ENCODE measurements around the gene MAPK1. TPM values are rescaled to one million over a fixed set of nuclear protein-coding genes. Genes with fewer than 3 reads are reported as not detected.
"Not testable (repeated sequence)": the region's sequence is repeated elsewhere in the genome, so short reads cannot be mapped to it uniquely, and the experiment has no call there.

MAPK1 gene
- total and polyA plus RNA-seq, 7 experiments from 2014 or later, result 58.3 to 120 (median 97.0) TPM

DNA sequence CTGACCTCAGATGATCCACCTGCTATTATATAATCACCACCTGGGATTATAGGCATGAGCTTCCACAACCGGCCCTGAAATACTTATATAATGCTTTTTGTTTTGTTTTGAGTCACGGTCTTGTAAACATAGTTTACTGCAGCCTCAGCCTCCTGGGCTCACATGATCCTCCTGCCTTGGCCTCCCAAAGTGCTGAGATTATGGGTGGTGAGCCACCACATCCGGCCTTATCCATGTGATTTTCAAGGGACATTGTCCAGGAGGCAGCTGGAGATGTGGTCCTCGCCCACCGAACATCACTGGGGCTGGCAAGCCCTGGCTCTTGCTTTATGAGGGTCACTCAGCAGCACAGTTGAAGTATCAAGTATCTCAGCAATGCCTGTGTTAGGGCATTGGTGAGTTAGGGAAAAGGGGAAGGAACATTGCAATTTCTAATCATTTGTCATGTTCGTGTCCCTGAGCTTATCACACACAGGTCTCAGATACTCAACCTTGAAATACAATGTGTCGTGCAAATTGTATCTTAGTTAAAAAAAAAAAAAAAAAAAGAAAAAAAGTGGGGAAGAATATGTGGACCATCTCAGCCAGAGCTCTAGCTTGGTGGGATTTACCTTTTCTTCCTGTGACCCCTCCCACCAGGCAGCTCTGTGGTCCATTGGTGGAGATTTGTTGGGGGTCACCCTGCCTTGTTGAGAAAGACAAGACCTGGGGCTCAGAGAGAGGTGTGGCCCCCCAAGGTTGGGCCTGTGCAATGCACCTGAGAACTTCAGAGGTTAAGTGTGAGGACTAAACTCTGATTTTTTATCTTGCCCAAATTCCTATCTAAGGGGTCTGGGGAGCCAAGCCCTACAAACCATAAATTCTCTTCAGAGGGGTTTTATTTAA lies 40.4 kb upstream of the MAPK1 start:
- CTCF ChIA-PET, result no interaction called here

DNA sequence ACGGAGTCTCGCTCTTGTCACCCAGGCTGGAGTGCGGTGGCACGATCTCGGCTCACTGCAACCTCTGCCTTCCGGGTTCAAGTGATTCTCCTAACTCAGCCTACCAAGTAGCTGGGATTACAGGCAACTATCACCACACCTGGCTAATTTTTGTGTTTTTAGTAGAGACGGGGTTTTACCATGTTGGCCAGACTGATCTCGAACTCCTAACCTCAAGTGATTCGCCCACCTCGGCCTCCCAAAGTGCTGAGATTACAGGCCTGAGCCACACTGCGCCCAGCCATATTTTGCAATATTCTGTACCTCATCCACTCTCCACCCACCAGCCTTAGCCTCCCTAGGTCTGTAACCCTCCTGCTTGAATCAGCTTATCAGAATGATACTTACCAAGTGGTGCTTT lies 37.8 kb upstream of the MAPK1 start:
- H3K27me3 Mint-ChIP-seq; DNase-seq; H3K9me3 ChIP-seq (ENCODE audit: control insufficient read depth in 2 of 3, low read length in 3 of 3); CTCF ChIA-PET; H3K9me3 Mint-ChIP-seq; H3K27ac ChIP-seq (ENCODE audit: low read depth, low read length); ATAC-seq; POLR2A ChIA-PET; H3K4me1 ChIP-seq (ENCODE audit: control insufficient read depth in 2 of 2, insufficient read depth in 2 of 2, low read length in 2 of 2); H3K4me3 ChIP-seq (ENCODE audit: low read length); H3K27ac Mint-ChIP-seq; H3K27me3 ChIP-seq (ENCODE audit: control insufficient read depth in 2 of 2, insufficient read depth in 2 of 2, low read length in 2 of 2); H3K4me1 Mint-ChIP-seq; H3K36me3 ChIP-seq (ENCODE audit: control insufficient read depth in 2 of 3, insufficient read depth in 3 of 3, low read length in 3 of 3); H3K4me3 Mint-ChIP-seq; intact Hi-C loops (cut with micrococcal nuclease): not testable (repeated sequence)
- H3K36me3 Mint-ChIP-seq, result peaks cover 0 to 10% (median 0%) of the 10 kb centered on the region in 5 donors

More for the DNA sequence above, 40.4 kb upstream of the MAPK1 start:
- ATAC-seq (no peak), DNase-seq (no peak)
- Histone ChIP-seq H3K36me3 (ENCODE audit: control insufficient read depth in 2 of 3, insufficient read depth in 3 of 3, low read length in 3 of 3) (no peaks in the 10 kb centered on the region), H3K27ac (ENCODE audit: low read depth, low read length) (no peak overlapping the region), H3K9me3 (ENCODE audit: control insufficient read depth in 2 of 3, low read length in 3 of 3) (no peaks in the 10 kb centered on the region), H3K4me3 (ENCODE audit: low read length) (no peak overlapping the region), H3K4me1 (ENCODE audit: control insufficient read depth in 2 of 2, insufficient read depth in 2 of 2, low read length in 2 of 2) (no peaks in the 10 kb centered on the region), H3K27me3 (ENCODE audit: control insufficient read depth in 2 of 2, insufficient read depth in 2 of 2, low read length in 2 of 2) (no peaks in the 10 kb centered on the region)
- Mint-ChIP-seq H3K4me1 (no peaks in the 10 kb centered on the region), H3K27me3 (peaks cover 0 to 5% (median 0%) of the 10 kb centered on the region in 5 donors), H3K27ac (no peak overlapping the region), H3K36me3 (peaks cover 0 to 10% (median 0%) of the 10 kb centered on the region in 5 donors), H3K9me3 (no peaks in the 10 kb centered on the region), H3K4me3 (no peak overlapping the region)
- intact Hi-C loops (cut with micrococcal nuclease), result no loop called here
- POLR2A ChIA-PET, result interaction anchor here (1.4 kb wide), 1 partner anchor 11 kb away, joined by 3 read pairs; no protein-coding TSS in a partner anchor

DNA sequence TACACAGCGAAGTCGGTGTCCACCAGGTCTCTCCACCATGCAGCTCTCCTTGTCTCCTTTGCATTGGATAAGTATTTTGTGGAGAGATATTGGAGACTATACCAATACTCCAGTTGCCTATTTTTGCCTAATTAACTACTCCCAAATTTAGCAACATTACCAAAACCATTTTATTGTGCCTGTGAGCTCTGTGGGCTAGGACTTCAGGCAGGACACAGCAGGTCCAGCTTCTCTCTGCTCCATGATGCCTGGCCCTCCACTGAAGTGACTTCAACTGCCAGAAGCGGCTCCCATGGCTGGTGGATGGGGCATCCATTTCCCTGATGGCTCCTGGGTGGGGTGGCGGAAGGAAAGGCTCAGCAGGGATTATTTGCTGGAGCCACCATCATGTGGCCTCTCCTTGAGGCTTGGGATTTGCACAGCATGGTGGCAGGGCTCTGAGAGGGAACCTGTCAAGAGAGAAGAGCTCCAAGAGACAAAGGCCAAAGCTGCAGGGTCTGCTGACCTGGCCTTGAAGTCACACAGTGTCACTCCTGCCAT lies 36.9 kb upstream of the MAPK1 start:
- ATAC-seq, result no peak
- H3K4me1 ChIP-seq (ENCODE audit: control insufficient read depth in 2 of 2, insufficient read depth in 2 of 2, low read length in 2 of 2), result no peaks in the 10 kb centered on the region
- H3K36me3 ChIP-seq (ENCODE audit: control insufficient read depth in 2 of 3, insufficient read depth in 3 of 3, low read length in 3 of 3), result no peaks in the 10 kb centered on the region
- H3K9me3 Mint-ChIP-seq, result no peaks in the 10 kb centered on the region
- H3K4me1 Mint-ChIP-seq, result no peaks in the 10 kb centered on the region
- ChIA-PET POLR2A (no interaction called here), CTCF (no interaction called here)
- DNase-seq, result no peak
- H3K36me3 Mint-ChIP-seq, result peaks cover 0 to 10% (median 0%) of the 10 kb centered on the region in 5 donors
- H3K27me3 ChIP-seq (ENCODE audit: control insufficient read depth in 2 of 2, insufficient read depth in 2 of 2, low read length in 2 of 2), result no peaks in the 10 kb centered on the region
- intact Hi-C loops (cut with micrococcal nuclease), result no loop called here
- no peak overlapping the region for H3K27ac ChIP-seq (ENCODE audit: low read depth, low read length)
- no peaks in the 10 kb centered on the region for H3K9me3 ChIP-seq (ENCODE audit: control insufficient read depth in 2 of 3, low read length in 3 of 3)
- H3K4me3 ChIP-seq (ENCODE audit: low read length), result no peak overlapping the region
- H3K27ac Mint-ChIP-seq, result no peak overlapping the region
- peaks cover 0 to 3% (median 0%) of the 10 kb centered on the region in 5 donors for H3K27me3 Mint-ChIP-seq
- no peak overlapping the region for H3K4me3 Mint-ChIP-seq

DNA sequence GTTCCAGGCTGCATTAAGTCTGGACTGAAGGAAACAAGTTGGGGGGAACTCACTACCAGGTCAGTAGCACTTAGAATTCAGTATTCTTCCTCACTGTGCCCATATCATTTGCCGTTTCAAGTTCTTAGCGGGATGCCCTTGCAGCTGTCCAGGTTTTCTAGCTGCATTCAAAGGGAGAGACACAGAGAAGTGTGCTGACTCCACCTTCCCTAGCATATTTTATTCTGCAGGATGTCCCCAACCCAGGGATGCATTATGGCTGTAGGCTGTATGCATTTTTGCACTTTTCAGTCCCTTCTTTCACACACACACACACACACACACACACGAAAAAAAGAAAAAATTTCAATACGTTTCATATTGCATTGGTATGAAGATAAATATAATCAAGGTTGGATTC lies 35.8 kb upstream of the MAPK1 start:
- intact Hi-C loops (cut with micrococcal nuclease), result no loop called here
- H3K9me3 ChIP-seq (ENCODE audit: control insufficient read depth in 2 of 3, low read length in 3 of 3), result no peaks in the 10 kb centered on the region
- H3K27ac Mint-ChIP-seq, result no peak overlapping the region
- no peaks in the 10 kb centered on the region for H3K9me3 Mint-ChIP-seq
- H3K27ac ChIP-seq (ENCODE audit: low read depth, low read length), result no peak overlapping the region
- no peak overlapping the region for H3K4me3 Mint-ChIP-seq
- H3K36me3 ChIP-seq (ENCODE audit: control insufficient read depth in 2 of 3, insufficient read depth in 3 of 3, low read length in 3 of 3), result no peaks in the 10 kb centered on the region
- H3K27me3 ChIP-seq (ENCODE audit: control insufficient read depth in 2 of 2, insufficient read depth in 2 of 2, low read length in 2 of 2), result no peaks in the 10 kb centered on the region
- POLR2A ChIA-PET, result no interaction called here
- CTCF ChIA-PET, result no interaction called here
- H3K4me1 ChIP-seq (ENCODE audit: control insufficient read depth in 2 of 2, insufficient read depth in 2 of 2, low read length in 2 of 2), result no peaks in the 10 kb centered on the region
- peaks cover 0 to 6% (median 0%) of the 10 kb centered on the region in 5 donors for H3K27me3 Mint-ChIP-seq
- no peaks in the 10 kb centered on the region for H3K4me1 Mint-ChIP-seq
- no peak for DNase-seq
- H3K36me3 Mint-ChIP-seq, result peaks cover 0 to 10% (median 0%) of the 10 kb centered on the region in 5 donors
- ATAC-seq, result no peak
- H3K4me3 ChIP-seq (ENCODE audit: low read length), result no peak overlapping the region

DNA sequence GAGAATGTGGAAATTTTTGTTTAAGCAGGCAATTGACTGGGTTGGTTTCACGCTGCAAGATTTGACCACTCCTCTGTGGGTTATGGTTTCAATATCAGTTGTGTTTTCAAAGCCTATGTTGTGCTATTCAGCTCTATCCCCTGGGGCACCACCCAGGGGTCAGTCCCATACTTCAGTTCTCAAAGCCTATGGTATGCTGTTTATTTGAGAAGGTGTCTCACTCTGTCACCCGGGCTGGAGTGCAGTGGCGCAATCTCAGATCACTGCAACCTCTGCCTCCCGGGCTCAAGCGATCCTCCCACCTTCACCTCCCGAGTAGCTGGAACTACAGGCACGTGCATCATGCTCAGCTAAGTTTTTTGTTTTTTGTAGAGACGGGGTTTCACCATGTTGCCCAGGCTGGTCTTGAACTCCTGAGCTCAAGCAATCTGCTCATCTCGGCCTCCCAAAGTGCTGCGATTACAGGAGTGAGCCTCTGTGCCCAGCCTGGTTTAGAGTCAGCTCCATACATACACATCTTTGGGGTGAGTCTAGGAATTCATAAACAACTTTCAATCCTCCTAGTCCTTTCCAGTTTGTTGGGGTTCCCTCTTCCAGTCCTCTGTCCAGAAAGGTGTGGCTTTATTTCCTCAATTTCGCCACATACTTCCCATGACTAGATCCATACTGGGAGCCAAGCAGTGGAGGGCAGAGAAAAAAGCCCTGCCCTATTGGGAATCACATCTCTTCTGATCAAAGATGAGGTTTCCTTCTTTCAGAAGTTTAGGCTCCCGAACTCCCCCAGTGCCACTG lies 35.0 kb upstream of the MAPK1 start:
- no peaks in the 10 kb centered on the region for H3K36me3 ChIP-seq (ENCODE audit: control insufficient read depth in 2 of 3, insufficient read depth in 3 of 3, low read length in 3 of 3)
- peaks cover 0 to 11% (median 0%) of the 10 kb centered on the region in 5 donors for H3K27me3 Mint-ChIP-seq
- ATAC-seq (no peak), DNase-seq (no peak)
- H3K9me3 Mint-ChIP-seq, result no peaks in the 10 kb centered on the region
- H3K4me3 ChIP-seq (ENCODE audit: low read length), result no peak overlapping the region
- H3K36me3 Mint-ChIP-seq, result peaks cover 0 to 10% (median 0%) of the 10 kb centered on the region in 5 donors
- intact Hi-C loops (cut with micrococcal nuclease), result no loop called here
- H3K4me1 ChIP-seq (ENCODE audit: control insufficient read depth in 2 of 2, insufficient read depth in 2 of 2, low read length in 2 of 2), result no peaks in the 10 kb centered on the region
- POLR2A ChIA-PET, result no interaction called here
- H3K4me3 Mint-ChIP-seq, result no peak overlapping the region
- H3K27ac ChIP-seq (ENCODE audit: low read depth, low read length), result no peak overlapping the region
- CTCF ChIA-PET, result no interaction called here
- H3K27ac Mint-ChIP-seq, result peak overlapping the region in 1 of 9 donors; percentile 59
- H3K9me3 ChIP-seq (ENCODE audit: control insufficient read depth in 2 of 3, low read length in 3 of 3), result no peaks in the 10 kb centered on the region
- no peaks in the 10 kb centered on the region for H3K27me3 ChIP-seq (ENCODE audit: control insufficient read depth in 2 of 2, insufficient read depth in 2 of 2, low read length in 2 of 2)
- H3K4me1 Mint-ChIP-seq, result no peaks in the 10 kb centered on the region

DNA sequence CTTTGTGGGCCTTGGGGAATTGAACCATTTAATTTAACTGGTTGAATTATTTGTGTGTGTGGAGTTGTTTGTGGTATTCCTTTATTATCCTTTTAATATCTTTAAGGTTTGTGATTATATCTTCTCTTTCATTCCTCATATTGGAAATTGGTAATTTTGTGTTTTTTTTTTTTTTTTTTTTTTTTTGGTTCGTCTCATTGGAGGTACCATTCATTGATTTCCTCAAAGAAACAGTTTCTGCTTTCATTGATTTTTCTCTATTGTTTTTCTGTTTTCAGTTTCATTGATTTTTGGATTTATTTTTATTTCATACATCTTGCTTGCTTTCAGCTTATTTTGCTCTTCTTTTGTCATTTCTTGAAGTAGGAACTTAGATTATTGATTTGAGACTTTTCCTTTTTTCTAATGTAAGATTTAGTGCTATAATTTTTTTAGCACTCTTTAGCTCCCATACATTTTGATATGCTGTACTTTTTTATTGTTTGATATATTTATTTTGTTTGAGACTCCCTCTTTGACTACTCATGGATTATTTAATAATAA lies 31.0 kb upstream of the MAPK1 start:
- Mint-ChIP-seq H3K4me1 (no peaks in the 10 kb centered on the region), H3K4me3 (no peak overlapping the region), H3K36me3 (no peaks in the 10 kb centered on the region), H3K27ac (no peak overlapping the region), H3K9me3 (peaks cover 0 to 2% (median 0%) of the 10 kb centered on the region in 11 donors), H3K27me3 (peaks cover 0 to 22% (median 0%) of the 10 kb centered on the region in 5 donors)
- H3K4me1 ChIP-seq (ENCODE audit: control insufficient read depth in 2 of 2, insufficient read depth in 2 of 2, low read length in 2 of 2), result no peaks in the 10 kb centered on the region
- H3K36me3 ChIP-seq (ENCODE audit: control insufficient read depth in 2 of 3, insufficient read depth in 3 of 3, low read length in 3 of 3), result no peaks in the 10 kb centered on the region
- no peak for DNase-seq
- CTCF ChIA-PET, result interaction anchor here (0.6 kb wide), 1 partner anchor 79 kb away, joined by 3 read pairs; no protein-coding TSS in a partner anchor
- no peak overlapping the region for H3K27ac ChIP-seq (ENCODE audit: low read depth, low read length)
- H3K4me3 ChIP-seq (ENCODE audit: low read length), result no peak overlapping the region
- H3K9me3 ChIP-seq (ENCODE audit: control insufficient read depth in 2 of 3, low read length in 3 of 3), result no peaks in the 10 kb centered on the region
- intact Hi-C loops (cut with micrococcal nuclease), result no loop called here
- ATAC-seq, result no peak
- POLR2A ChIA-PET, result no interaction called here
- H3K27me3 ChIP-seq (ENCODE audit: control insufficient read depth in 2 of 2, insufficient read depth in 2 of 2, low read length in 2 of 2), result no peaks in the 10 kb centered on the region

Data from naive thymus-derived CD4-positive, alpha-beta T cell (primary cell).